NCI-H1694 treated with DMSO at 0.1 percent for 48 hours (cell line): ENCODE results near the gene NDE1.
"Not testable (repeated sequence)": the region's sequence is repeated elsewhere in the genome, so short reads cannot be mapped to it uniquely, and the experiment has no call there.

ENCODE experiments used
- DNase-seq: peaks from one replicate; lab custom pipeline; 2025; lab: John Stamatoyannopoulos, UW

Gene NDE1

DNA sequence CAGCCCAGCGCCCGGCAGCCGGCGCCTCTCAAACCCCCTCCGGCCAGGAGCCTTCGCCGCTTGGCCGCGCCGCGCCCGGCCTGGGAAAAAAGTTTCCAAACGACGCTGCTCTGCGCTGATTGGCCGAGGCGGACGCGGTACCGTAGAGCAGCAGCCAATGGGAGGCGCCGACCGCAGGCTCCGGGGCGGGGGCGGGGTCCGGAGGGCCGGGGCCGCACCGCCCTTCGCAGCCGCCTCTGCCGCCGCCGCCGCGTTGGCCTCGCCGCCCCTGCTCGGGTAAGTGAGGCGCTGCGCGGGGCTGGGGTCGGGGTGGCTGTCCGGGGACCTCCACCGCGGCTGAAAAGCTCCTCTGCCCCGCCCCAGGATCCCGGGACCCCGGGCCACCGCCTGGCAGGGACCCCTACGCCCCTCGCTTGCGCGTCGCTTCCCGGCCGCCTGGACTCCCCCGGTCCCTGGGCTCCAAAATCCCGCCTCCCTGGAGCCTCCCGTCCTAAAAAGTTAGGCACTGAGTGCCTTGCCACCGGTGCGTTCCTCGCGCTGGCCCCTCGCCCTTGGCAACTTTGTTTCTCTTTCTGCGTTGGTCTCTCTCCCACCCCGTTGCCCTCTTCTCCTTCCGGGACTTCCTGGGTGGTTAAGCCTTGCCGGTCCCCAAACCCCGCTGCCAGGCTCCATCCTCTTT lies at the start of gene NDE1:
Gene NDE1 (plus strand): TSS at position 227 of the 679 bp plus-strand sequence. CDS start 14,534 bp downstream, outside the sequence.
- peak; percentile 49 for DNase-seq

DNA sequence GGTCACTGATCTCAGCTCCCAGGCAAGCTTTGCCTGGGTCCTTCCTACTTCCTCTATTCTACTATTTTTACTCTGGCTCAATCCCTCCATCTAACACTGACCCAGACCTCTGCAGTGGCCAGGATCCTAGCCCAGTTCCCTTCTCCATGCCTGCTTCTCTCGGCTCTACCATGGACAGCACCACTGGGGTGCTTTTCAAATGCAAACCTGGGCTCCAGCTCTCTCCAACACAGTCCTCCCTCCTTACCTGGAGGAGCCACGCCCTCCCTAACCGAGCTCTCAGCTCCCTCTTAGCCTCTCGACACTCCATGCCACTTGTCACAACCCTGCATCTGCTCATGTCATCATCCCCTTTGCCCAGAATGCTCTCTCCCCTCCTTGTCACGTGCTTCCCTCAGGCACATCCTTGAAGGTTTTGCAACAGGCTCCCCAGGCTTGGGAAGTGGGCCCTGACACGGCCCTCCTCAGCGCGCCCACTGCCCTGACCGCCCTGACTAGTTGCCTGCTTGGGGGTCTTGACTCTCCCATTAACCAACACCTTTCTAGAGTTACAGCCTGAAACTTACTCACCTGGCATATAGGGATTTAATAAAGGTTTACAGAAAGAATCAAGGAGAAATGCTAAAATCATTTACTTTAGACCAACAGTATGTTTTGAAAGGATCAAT lies 48.7 kb upstream of the NDE1 start:
- DNase-seq, result no peak

DNA sequence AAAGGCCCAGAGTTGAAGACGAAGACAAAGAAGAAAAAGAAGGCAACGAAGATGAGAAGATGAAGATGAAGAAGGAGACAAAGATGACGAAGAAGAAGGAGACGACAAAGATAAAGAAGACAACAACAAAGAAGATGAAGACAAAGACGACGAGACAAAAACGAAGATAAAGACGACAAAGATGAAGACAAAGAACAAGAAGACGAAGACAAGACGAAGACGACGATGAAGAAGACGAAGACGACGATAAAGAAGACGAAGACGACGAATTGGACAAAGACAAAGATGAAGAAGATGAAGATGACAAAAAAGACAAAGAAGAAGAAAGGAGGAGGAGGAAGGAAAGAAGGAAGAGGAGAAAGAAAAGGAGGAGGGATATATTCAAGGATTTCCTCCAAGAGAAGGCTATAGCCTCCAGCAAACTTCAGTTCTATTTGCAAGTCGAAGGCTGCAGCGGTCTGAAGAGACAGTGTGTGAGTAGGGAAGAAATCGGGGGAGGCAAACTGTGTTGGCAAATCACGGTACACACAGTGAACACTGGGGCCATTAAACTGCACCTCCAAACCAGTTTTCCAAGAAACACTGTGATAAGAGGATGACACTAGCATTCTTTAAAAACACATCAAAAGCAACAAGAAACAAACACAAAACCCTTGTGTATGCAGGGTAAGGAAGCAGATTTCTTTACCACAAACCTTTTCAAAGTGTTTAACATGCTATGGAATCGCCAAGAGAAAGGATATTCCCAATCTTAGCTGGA lies 47.6 kb upstream of the NDE1 start:
- DNase-seq, result no peak

DNA sequence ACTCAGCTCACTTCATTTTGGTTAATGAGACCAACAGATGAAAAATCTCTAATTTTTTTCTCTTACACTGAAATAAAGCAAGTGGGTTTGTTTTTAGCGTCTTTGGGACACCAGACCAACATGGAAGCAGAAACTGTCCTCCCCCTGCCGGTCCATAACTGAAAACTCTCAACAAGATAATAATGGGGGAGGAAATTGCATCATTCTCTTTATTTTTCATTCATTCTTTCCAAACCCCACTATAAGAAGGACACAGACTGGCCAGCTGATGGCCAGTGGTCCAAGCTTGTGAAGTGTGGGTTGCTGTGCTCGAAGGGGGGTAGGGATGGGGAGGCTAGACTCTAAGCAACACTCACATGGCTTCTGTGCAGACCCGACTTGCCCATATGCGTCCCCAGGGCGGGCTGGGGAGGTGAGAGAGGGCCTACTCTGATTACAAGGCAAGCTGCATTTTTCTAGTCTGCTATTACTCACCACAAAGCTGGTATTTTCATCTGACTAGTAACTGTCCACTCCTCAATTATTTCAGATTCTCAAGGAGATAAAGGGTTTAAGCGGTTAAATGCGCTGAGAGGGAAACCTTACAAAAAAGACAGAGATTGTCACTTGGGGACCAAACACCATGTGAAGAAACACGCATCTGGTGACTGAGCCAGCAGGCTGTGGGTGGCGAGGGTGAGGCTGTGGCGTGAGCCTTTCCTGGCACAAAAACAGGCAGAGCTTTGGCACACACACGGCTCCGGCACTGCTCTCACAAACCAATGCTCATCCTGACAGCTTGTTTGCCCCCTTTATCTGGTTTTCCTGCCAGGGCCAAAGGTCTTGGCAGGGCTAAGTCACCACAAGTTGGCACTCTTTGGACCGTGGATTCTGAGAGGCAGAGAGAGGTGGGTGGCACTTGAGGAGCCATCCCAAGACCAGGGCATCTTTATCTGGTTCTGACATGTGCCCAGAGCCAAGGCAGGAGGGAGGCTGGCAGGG lies 45.3 kb upstream of the NDE1 start:
- no peak for DNase-seq

DNA sequence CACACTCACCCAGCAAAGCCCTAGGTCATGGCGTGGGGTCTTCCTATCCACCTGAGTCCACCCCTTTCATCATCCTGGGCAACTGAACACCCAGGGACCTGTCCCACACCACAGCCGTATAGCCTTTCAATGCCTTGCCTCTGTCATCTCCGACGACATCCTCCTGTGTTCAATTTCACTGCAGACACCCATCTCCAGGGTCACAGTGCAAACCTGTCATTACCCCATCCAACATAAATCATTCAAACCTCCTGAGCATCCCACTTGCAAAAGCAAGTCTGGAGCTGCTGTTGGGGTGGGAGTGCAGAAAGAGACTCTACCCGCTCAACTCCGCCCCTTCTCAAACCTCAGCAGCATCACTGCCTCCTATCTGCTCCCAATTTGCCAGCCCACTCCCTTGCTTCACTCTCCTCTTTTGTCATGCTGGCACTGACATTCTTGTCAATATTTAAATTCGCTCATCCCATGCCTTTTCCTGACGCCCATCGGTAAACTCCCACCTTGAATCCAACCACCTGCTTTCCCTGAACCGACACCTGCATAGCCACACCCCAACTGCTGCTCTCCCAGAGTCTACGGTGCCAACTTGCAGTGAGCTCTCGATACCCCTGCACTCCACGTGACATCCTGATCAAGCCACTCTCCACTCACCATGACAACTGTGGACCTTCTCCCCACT lies 44.1 kb upstream of the NDE1 start:
- DNase-seq, result no peak

DNA sequence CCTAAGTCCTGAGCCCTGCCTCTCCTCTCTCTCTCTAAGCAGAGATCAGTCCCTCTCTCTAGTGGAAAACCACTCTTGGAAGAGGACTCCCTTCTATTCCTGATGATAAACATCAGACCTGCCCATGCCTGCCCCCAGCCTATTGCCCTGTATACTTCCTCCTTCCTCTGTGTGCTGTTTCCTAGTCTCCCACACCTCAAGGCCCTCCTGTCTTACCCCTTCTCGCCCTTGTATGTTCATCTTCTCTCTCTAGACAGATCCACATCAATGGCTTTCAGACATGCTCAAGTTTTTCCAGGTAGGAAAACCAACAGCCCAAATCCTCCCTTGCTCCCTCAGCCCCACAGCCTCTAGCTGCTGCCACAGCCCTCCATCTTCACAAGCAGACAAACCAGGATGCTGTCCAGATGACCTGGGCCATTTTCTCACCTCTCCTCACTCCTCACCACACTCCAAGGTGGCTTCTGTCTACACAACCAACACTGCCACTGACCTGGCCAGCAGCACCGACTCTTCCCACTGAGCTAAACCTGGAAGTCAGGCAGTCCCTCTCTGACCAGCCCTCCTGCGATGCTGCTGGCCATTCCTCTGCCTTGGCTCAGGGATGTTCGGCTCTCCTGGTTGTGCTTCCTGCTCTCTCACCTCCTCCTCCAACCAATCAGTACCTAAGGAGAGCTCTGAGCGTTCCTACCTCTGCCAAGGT lies 43.4 kb upstream of the NDE1 start:
- DNase-seq, result no peak

GRCh38 chr16:15607221-15607699 lies 42.8 kb upstream of the NDE1 start:
- not testable (repeated sequence) for DNase-seq

DNA sequence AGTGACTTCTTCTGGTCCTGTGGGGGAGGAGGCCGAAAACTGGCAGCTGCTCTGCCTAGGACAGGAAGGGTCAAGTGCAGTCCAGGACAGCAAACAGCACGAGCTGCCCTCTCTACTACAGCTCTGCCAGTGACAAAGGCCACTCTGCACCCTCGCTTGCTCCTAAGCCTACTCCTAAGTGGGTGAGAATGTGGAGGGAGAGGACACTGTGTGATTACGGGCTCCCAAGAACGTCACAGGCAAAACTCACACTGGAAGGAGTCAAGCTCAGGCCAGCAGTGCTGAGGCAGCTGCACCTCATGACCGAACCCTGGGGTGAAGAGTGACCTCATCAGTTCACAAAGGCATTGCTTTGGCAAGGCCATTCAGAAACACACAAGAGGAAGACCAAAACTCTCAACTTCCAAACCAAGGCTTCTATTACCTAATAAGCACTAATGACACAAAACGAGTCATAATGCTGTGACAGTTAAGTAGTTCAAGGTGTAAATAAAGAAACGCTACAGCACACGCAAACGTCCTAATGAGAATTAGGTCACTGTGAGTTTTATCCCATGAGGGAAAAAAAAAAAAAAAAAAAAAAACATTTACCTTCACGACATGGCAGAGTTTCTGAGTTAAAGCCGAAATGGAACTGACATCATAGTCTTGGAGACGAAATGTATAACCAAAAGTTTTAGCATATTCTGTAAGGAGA lies 42.2 kb upstream of the NDE1 start:
- no peak for DNase-seq

GRCh38 chr16:15608398-15609285 lies 41.4 kb upstream of the NDE1 start:
- no peak for DNase-seq

GRCh38 chr16:15609286-15609649 lies 40.8 kb upstream of the NDE1 start:
- no peak for DNase-seq

- no peak for DNase-seq
These were observed 39.6 kb upstream of the NDE1 start for GRCh38 chr16:15610369-15610871.

DNA sequence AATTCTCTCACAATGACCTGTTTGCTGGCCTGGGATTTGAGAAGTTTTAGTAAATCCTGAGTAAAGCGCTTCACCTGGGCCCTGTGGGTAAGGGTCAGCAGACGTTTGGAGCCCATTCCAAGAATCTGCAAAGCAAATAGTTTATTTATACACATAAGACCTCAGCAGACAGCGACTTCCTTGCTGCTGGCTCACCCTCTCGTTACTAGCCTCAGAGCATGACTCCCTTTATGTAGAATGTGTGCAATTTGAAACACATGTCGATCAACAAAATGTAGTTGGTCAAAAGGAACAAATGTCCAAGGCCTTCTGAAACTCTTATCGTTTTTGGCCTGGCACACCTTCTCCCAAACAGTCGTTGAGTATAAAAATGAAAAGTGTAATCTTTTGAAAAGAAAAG lies 38.4 kb upstream of the NDE1 start:
- DNase-seq, result no peak

DNA sequence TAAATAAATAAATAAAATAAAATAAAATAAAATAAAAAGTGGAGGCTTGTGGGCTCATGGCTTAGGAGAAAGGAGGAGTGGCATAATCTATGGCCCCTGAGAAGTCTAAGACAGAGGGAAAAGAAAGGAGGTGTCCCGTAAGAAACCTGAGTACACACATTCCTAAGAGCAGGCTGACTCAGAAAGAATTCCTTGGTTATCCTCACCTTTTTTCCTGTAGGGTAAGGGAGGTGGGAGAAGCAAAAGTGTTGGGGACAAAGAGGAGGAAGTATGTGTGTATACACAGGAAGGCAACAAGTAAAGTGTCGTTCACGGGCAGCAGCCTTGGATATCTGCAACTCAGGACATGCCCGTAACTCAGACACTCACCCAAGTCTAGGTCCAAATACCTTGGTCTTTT lies 36.4 kb upstream of the NDE1 start:
- no peak for DNase-seq

- no peak for DNase-seq
These were observed 34.0 kb upstream of the NDE1 start for GRCh38 chr16:15616012-15616411.

DNA sequence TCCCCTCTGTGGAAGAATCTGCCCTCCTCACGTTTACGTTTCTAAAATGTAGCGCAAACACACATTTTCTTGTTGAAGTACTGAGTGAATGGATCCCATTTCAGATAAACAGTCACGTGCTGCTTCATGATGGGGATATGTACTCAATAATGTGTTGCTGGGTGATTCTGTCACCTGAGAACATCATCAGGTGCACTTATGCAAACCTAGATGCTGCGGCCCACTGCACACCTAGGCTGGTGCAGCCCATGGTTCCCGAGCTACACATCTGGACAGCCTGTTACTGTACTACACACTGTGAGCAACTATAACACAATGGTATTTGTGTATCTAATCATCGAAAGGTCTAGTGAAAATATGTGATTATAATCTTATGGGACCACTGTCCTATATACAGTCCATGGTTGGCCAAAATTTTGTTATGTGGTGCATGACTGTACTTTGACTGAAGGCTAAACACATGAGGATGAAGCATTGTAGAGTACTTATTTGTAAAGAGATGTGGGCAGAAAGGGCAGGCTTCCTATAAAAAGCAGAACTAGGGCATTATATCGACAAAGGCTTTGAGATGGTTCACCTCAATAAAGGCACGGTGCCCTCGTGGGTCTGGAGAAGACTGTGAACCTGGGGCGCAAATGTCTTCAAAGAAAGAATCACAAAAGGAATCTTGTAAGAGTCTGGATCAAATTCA lies 33.4 kb upstream of the NDE1 start:
- no peak for DNase-seq

DNA sequence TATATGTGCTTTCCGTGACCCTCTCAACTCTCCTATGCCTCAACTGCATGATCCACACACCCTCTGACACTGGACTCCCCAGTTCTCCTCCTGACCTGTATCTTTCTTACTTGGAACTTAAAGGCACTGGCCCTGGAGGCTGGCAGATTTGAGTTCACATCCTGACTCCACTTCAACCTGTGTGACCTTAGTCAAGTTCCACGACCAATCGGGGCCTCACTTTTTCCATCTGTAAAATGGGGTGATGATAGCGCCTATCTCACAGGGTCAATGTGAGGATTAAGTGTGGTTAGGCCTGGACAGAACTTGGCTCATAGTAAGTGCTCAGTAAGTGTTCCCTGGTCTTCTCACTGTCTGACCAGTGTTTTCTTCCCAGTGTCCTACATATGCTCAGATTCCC lies 32.1 kb upstream of the NDE1 start:
- DNase-seq, result no peak

DNA sequence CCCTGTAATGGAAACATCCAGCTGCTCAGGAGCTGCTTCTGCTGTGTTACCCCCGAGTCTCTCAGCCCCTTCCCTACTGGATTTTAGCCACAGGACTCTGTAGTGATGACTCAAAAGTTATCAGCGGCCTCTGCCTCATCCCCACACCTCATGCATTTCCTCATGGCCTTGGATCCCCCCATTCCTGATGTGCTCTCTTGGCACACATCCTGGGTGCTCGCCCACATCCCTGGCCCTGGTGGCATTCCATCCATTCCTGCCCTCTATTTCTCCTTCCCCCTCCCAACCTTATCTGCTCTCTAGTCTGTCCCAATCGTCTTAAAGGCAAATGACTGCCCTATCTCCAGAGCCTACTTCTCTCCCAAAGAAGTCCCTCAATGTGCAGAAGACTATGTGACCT lies 31.7 kb upstream of the NDE1 start:
- DNase-seq, result no peak

DNA sequence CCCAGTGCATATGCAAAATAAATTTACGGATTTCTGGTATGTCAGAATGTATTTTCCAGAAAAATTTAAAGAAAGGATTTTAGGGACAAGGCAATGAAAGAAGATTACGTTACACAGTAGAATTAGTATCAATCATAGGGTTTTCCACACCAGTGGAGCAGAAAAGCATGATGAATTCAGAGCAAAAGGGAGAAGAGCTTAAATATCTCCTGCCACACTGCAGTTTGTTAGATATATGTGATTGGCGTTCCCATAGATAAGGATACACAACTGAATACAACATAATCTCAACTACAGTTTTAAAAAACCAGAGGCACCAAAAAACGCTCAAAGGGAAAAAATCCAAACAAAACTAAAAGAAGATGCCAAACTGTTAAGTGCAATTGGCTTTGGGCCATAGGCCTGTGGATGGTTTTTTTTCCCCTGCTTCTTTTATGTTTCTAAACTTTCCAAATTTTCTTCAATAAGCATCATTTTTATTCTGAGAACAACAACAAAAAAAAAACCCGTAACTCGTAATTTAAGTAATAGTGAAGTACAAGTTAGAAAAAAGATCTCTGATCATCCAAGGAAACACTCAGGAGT lies 29.3 kb upstream of the NDE1 start:
- DNase-seq, result no peak
